Left ventricle myocardium superior (tissue), 1 donor: ENCODE measurements around the gene RGS14. TPM values are rescaled to one million over a fixed set of nuclear protein-coding genes. Genes with fewer than 3 reads are reported as not detected.
"Not testable (repeated sequence)": the region's sequence is repeated elsewhere in the genome, so short reads cannot be mapped to it uniquely, and the experiment has no call there.

Experiments
- ATAC-seq: fragments of 200-7000 bp; cut with Tn5 transposase; one replicate; pipeline ENCODE4 v1.9.1; 2020; ENCODE audit warnings: mild to moderate bottlenecking, moderate library complexity
- DNase-seq: peaks from one replicate; pipeline ENCODE4 v3.0.0-alpha.2; 2020
- intact Hi-C: fragments of 100-400 bp; cut with micrococcal nuclease; formaldehyde crosslinking; loops from one replicate; pipeline ENCODE4 v1.11.0; 2022
- total RNA-seq: library from RNA; stranded (reverse); fragmentation: NEBNext Ultra II Directional; extraction: Animal tissue kit (Norgen Biotek cat#: 25700); gene quantifications from one replicate; pipeline ENCODE4 v1.2.1, GENCODE V29; 2021
- donor health status: DM: no; HTN: yes; CAD: no; lungs with severe emphysema.

The RGS14 gene
- total RNA-seq, 1 donor from 2014 or later = 2.0 TPM

- DNase-seq = no peak
- intact Hi-C loops = loop anchor here (10.0 kb wide), 1 partner anchor 47 kb away; no protein-coding TSS in a partner anchor
- no peak for ATAC-seq
These were observed 14.5 kb downstream of the RGS14 start for GRCh38 chr5:177372034-177372896.

- intact Hi-C loops = loop anchor here (10.0 kb wide), 1 partner anchor 48 kb away; no protein-coding TSS in a partner anchor
These were observed 15.2 kb downstream of the RGS14 start for GRCh38 chr5:177372910-177373309.

GRCh38 chr5:177373806-177374205 lies 16.1 kb downstream of the RGS14 start:
- DNase-seq (no peak), ATAC-seq (no peak)
- intact Hi-C loops = loop anchor here (10.0 kb wide), 1 partner anchor 49 kb away; no protein-coding TSS in a partner anchor

More at GRCh38 chr5:177372910-177373309, 15.2 kb downstream of the RGS14 start:
- DNase-seq = no peak
- no peak for ATAC-seq

GRCh38 chr5:177374211-177374610 lies 16.5 kb downstream of the RGS14 start:
- intact Hi-C loops = loop anchor here (10.0 kb wide), 1 partner anchor 49 kb away; no protein-coding TSS in a partner anchor
- no peak for ATAC-seq
- no peak for DNase-seq

GRCh38 chr5:177375516-177375915 lies 17.8 kb downstream of the RGS14 start:
- not testable (repeated sequence) for ATAC-seq, DNase-seq
- intact Hi-C loops = loop anchor here (10.0 kb wide), 1 partner anchor 51 kb away; no protein-coding TSS in a partner anchor

- DNase-seq (no peak), ATAC-seq (no peak)
- intact Hi-C loops = loop anchor here (10.0 kb wide), 1 partner anchor 51 kb away; no protein-coding TSS in a partner anchor
These were observed 18.4 kb downstream of the RGS14 start for GRCh38 chr5:177376107-177376506.

GRCh38 chr5:177377851-177378776 lies 20.4 kb downstream of the RGS14 start:
- intact Hi-C loops = loop anchor here (10.0 kb wide), 1 partner anchor 53 kb away; no protein-coding TSS in a partner anchor
- ATAC-seq = no peak
- no peak for DNase-seq

- no peak for DNase-seq
- intact Hi-C loops = loop anchor here (10.0 kb wide), 1 partner anchor 54 kb away; no protein-coding TSS in a partner anchor
- ATAC-seq = no peak
These were observed 21.5 kb downstream of the RGS14 start for GRCh38 chr5:177378884-177379883.

GRCh38 chr5:177380805-177381126 lies 23.0 kb downstream of the RGS14 start:
- intact Hi-C loops = no loop called here
- DNase-seq = no peak
- ATAC-seq = no peak

GRCh38 chr5:177382423-177383029 lies 24.8 kb downstream of the RGS14 start:
- DNase-seq (peak; percentile 53), ATAC-seq (peak; percentile 84)
- intact Hi-C loops = no loop called here

GRCh38 chr5:177383181-177383580 lies 25.5 kb downstream of the RGS14 start:
- no peak for ATAC-seq
- intact Hi-C loops = no loop called here
- no peak for DNase-seq

GRCh38 chr5:177384134-177384533 lies 26.4 kb downstream of the RGS14 start, which contains the start of gene SLC34A1:
TSS of gene SLC34A1 (plus strand) at chr5:177384434. CDS start at chr5:177385742, 1,308 bp downstream.
- DNase-seq (no peak), ATAC-seq (no peak)
- intact Hi-C loops = no loop called here

- ATAC-seq (no peak), DNase-seq (no peak)
- intact Hi-C loops = loop anchor here (5.0 kb wide), 1 partner anchor 117 kb away; no protein-coding TSS in a partner anchor
These were observed 28.0 kb downstream of the RGS14 start for GRCh38 chr5:177385720-177386119.

GRCh38 chr5:177386542-177386941 lies 28.8 kb downstream of the RGS14 start:
- intact Hi-C loops = loop anchor here (5.0 kb wide), 1 partner anchor 116 kb away; no protein-coding TSS in a partner anchor
- no peak for ATAC-seq
- no peak for DNase-seq

- intact Hi-C loops = loop anchor here (5.0 kb wide), 1 partner anchor 115 kb away; no protein-coding TSS in a partner anchor
- DNase-seq (no peak), ATAC-seq (no peak)
These were observed 29.7 kb downstream of the RGS14 start for GRCh38 chr5:177387405-177387804.

GRCh38 chr5:177388521-177389052 lies 30.9 kb downstream of the RGS14 start:
- intact Hi-C loops = loop anchor here (5.0 kb wide), 1 partner anchor 114 kb away; no protein-coding TSS in a partner anchor
- DNase-seq (no peak), ATAC-seq (no peak)
